A673 (cell line): ENCODE data around the gene ZNF516.

Experiments
- CTCF ChIP-seq: fragments of 300-800, 200-600 bp; sonication (generic); conservative IDR thresholded peaks from 2 replicates; pipeline ENCODE4 v1.5.1; 2017; ENCODE audit warnings: low read depth, mild to moderate bottlenecking, antibody characterized with exemption, low read length, moderate library complexity, mixed read lengths
- EZH2 ChIP-seq: fragments of 200-600 bp; sonication (generic); IDR thresholded peaks from 2 replicates; pipeline ENCODE4 v1.6.1; 2017; ENCODE audit warnings: borderline replicate concordance, low read depth, mild to moderate bottlenecking, mixed read lengths, antibody characterized with exemption, low read length; ENCODE audit not compliant: poor library complexity, severe bottlenecking

DNA sequence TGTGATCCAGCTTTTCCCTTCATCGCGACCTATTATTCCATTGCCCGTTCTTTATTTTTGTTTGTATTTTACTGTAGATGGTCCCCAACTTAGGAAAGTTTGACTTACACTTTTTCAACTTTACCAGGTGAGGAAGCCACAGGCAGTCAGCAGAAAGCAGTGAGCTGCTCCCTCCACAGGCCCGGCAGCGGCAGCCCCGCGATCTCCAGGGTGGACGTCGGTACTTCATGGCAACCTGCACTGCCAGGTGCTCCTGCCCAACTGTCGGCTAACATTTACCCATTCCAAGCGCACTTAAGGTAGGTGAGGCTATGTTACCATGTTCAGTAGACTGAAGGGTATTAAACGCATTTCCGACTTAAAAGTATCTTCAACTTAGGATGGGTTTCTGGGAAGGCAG is 12.8 kb downstream of the ZNF516 start:
- TF ChIP-seq CTCF (no peak), EZH2 (no peak)
